NCI-H2227 (cell line): ENCODE results near the gene EML4.

Experiments
- DNase-seq: peaks from one replicate; lab custom pipeline; 2025; ENCODE audit not compliant: unreplicated experiment; lab: John Stamatoyannopoulos, UW

The EML4 gene

DNA sequence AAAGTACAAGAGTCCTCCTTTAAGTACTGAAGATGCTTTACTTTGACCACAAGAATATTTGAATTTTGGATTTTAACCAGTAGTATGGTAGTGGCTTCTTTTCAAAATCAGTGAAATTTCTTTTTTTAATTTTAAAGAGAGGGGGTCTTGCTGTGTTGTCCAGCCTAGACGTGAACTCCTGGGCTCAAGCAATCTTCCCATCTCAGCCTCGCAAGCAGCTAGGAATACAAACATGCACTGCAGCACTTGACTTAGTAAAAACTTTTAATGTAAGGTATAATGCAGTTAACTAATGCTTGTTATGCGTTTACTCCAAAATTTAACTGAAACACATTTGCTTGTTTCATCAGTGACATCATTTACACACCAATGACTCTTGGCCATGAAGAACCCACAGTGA is 49.6 kb downstream of the EML4 start:
- no peak for DNase-seq

DNA sequence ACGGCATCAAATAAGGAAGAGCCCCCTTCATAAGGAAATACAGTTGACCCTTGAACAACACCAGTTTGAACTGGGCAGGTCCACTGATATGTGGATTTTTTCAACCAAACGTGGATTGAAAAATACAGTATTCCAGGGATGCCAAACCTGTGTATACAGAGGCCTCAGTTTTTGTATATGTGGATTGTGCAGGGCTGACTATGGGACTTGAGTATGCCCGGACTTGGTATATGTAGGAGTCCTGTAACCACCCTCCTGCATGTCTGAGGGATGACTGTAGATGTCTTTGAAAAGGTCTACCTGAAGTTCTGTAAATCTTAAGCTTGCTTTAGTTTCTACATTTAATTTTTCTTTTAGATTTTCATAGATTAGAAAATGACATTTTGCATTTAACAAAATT is 50.0 kb downstream of the EML4 start:
- DNase-seq, result no peak

DNA sequence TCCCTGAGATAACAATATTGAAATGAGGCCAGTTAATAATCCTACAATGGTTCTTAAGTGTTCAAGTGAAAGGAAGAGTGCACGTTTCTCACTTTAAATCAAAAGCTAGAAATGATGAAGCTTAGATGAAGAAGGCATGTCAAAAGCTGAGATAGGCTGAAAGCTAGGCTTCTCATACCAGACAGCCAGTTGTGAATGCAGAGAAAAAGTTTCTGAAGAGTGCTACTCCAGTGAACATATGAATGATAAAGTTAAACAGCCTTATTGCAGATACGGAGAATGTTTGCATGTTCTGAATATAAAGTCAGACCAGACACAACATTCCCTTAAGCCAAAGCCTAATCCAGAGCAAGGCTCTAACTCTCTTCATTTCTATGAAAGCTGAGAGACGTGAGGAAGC is 51.4 kb downstream of the EML4 start:
- DNase-seq, result no peak

DNA sequence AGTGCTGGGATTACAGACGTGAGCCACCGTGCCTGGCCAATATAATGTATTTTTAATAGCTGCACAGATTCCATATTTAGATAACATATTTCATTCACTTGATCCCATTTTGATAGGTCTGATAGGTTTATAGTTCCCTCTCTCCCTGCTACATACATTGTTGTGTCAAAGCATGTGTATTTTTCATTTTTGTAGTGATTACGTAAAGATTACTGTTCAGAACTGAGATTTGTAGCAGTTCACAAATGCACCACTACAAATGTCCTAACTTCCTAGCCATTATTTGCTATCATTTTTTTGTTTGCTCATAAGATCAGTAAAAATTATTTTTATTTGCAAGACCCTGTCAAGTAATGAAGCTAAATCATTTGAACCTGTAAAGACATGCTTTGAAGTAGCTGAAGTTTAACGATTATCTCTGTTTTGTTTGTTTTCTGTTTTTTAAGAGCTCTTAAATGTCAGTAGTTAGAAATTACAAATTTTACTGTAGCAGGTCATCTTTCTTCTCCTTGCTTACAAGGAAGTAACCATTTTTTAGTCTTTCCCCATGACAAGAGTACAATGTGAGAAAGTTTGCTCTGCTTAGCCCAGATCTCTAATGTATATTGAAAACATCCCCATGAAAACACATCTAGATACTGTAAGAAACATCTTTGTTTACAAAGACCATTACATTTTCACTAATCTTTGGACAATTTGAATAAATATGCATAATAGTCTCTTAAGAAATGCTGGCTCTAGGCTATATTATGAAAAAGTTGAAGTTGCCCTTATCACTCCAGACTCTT is 54.1 kb downstream of the EML4 start:
- no peak for DNase-seq

DNA sequence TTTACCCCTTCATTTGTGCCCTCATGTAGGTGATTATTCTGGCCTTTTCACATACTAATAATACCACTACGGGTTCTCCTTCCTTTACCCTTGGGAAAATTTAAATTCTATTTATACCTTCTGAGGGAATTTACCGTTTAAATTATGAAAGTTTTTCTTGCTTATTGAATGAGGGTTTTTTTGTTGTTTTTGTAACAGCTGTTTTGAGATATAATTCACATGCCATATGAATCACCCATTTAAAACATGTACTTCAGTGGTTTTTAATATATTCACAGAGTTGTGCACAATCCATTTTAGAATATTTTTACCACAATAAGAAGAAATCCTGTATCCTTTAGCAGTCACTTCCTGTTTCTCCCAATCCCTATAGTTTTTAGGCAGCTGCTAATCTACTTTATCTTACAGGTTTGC is 54.7 kb downstream of the EML4 start:
- no peak for DNase-seq

DNA sequence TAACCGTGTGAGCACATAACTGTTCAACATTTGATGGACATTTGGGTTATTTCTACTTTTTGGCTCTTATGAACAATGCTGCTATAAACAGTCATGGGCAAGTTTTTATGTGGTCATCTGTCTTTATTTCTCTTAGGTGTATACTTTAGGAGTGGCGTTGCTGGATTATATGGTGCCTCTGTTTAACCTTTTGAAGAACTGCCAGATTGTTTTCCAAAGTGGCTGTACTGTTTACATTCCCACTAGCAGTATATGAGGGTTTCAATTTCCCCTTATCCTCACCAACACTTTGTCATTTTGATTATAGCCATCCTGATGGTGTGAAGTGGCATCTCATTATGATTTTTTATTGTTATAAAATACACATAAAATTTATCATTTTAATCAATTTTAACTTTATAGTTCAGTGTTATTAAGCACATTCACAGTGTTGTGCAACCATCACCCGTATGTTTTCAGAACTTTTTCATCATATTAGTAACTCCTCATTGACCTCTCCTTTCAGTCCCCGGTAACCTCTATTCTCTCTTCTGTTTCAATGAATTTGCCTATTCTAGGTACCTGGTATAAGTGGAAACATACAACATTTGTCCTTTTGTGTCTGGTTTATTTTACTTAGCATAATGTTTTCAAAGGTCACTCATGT is 55.4 kb downstream of the EML4 start:
- DNase-seq, result no peak

DNA sequence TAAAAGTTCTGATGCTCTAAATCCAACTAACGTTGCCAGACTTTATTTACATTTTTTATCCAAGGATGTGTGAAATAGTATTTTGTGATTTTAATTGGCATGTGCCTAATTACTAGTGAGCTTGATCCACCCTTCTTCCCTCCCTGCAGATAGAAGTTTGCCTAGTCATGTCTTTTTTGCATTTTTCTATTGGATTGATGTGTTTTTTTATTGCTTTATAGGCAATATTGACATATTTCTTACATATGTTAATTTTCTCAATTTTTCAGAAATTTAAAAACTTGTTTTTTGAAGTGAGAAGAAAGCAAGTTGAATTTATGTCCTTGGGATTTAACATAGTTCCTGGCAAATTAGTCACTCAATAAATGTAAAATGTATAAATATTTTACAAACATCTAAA is 56.4 kb downstream of the EML4 start:
- DNase-seq, result no peak

DNA sequence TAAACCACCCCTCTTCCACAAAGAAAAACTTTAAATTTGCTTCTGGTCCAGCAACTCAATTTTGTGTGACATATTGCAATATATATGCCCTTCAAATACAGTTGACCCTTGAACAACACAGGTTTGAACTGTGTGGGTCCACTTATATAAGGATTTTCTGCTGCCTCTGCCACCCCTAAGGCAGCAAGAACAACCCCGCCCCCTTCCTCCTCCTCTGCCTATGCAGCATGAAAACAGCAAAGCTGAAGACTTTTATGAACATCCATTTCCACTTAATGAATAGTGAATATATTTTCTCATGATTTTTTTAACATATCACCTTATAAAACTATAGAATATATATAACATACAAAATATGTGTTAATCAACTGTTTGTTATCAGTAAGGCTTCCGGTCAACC is 58.3 kb downstream of the EML4 start:
- no peak for DNase-seq

DNA sequence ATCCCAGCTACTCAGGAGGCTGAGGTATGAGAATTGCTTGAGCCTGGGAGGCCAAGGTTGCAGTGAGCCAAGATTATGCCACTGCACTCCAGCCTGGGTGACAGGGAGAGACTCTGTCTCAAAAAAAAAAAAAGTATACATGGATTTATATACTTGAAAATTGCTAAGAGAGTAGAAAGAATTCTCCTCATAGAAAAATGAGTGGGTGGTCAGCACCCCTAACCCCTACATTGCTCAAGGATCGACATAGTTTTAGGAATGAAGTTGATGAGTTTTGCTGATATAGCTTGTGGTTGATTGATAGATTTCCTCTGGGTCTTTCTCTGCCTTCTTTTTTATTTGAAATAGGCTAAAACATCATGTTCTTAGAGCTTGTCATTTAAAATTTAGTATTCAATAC is 58.9 kb downstream of the EML4 start:
- no peak for DNase-seq

DNA sequence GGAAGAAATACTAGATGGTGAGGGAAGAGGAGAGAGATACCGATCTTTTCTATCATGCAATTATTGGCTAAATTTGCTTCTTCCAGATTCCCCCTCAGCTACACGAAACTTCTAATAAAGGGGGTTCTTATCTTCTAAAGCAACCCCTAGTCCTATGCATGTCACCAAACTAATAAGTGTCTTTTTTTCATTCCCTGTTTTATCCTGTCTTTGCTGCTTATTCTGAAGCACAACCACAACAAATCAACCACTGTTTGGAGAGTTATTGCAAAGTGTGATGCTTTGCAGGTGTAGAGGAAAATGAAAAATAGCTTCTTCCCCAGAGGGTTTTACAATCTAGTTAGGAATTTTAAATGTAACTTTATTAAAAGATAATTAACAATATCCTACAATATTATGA is 60.8 kb downstream of the EML4 start:
- no peak for DNase-seq

DNA sequence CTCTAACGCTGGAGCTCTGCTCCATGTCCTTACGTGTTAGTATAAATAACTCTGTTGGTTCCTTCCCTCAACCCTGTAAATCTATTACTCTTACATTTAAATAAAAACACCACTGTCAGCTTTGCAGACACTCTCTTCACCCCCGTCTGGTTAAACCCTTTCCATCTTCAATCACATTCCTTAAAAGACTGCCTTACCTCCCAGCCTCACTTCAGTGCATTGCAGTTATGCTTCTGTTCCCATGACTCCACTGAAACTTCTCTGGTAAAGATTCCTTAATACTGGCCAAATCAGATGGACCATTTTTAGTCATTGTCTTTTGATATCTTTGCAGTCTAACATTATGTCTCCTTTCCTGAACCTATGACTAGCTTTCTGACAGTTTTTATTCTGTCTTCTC is 61.7 kb downstream of the EML4 start:
- DNase-seq, result no peak

DNA sequence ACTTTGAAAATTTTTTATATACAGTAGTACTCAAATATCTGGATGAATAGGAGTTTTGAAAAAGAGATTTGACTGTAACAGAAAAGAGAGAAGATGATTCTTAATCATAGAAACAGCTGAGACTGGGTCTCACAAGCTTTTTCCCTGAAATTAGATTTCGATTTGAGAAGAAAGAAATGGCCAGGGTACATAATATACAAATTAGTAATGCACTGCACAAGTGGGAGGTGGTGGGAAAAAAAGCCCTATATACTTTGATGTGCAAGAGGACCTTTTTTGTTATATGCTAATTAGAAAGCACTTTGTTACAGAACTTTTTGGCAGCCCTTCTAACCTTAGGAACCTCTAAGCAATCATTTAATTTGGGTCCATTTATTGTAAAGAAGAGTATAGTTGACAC is 62.9 kb downstream of the EML4 start:
- no peak for DNase-seq

DNA sequence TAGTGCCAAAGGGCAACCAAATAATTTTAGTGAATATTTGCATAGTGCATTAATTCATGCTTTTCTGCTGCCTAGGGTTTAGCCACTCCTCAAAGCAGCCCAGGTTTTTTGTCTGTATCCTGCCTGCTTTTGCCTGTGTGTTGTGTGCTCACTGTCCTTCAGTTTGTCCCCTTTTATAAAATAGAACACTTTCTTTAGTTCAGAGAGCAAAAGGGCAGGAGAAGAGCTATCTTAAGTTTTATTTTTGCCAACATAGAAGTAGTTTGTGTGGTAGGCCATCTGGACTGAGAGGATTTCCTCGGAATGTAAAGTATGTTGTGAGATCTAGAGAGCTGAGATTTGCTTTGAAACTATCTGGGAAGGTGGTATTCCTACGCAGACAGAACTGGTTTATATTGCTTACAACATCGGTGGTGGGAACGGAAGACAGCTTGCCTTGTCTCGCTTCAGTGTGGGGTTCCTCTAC is 64.9 kb downstream of the EML4 start:
- no peak for DNase-seq

DNA sequence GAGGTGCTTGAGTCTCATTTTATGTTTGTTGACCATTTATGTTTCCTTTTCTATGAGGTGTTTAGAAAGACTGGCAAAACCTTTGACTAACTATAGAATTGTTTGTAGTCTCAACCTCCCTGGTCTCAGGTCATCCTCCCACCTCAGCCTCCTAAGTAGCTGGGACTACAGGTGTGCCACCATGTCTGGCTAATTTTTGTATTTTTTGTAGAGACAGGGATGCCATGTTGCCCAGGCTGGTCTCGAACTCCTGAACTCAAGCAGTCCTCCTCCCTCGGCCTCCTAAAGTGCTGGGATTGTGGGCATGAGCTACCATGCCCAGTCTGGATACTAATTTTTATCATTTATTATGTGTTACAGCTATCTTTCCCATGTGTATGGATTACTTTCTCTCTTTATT is 67.8 kb downstream of the EML4 start:
- DNase-seq, result no peak

DNA sequence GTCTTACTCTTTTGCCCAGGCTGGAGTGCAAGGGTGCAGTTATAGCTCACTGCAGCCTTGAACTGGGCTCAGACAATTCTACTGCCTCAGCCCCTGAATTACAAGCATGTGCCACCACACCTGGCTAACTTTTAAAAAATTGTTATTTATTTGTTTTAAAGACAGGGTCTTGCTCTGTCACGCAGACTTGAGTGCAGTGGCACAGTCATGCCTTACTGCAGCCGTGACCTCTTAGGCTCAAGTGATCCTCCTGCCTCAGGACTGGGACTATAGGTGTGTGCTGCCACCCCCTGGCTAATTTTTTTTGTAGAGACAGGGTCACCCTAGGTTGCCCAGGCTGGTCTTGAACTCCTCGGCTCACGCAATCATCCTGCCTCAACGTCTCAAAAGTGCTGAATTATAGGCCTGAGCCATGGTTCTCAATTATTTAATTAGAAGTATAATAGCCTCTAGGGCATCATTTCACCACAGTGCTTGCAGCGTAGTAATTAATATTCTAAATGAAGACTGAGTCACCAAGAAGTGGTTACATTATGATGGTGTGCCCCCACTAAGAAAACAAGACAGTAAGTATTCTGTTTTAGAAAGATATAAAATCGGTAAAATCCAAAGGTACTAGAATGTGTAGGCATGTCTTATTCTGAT is 69.6 kb downstream of the EML4 start:
- no peak for DNase-seq

DNA sequence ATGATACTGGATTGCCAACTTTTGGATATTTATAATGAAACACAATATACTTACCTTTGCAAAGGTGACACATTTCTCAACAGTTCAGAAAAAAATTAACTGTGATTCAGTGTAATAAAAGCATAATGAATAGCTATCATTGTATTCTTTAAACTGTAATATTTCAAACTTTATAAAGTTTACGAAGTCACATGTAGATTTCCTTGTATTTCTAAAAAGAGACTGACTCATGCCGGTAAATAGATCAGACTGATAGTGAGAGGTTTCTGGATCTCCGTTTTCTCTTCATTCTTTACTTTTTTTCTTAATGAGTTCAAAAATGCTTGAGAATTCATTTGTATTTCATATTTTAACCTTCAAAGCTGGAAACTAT is 70.1 kb downstream of the EML4 start:
- no peak for DNase-seq

DNA sequence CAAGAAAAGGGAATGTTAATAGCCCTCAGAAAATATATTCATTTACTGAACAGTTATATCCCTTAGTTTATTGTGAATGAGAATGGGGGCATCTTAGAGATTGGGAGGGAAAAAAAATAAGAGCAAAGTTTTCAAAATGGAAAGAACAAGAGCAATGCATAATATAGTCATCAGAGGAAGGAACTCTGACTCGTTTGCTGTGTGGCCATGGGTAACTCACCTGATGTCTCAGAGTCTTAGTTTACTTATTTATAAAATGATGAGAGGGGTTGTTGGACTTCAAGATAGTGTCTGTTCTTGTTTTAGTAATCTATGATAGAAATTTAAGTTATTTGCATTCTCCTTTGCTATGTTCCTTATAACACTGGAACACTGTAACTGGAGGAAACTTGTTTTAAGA is 70.7 kb downstream of the EML4 start:
- no peak for DNase-seq

DNA sequence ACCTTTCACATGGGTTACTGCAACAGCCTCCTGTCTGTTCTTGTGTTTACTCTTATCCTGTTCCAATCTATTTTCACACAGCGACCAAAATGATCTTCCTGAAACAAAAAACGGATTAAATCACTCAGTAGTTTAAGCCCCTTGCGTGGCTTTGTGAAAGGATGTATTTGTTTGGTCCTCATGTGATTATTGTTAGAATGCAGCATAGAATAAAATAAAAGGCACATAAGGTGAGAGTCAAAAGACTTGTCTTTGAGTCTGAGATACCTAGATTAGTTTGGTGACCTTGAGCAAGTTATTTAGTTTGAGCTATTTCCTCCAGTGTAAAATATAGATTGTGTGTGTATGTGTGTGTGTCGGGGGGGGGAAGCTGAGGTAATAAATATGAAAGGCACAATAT is 72.4 kb downstream of the EML4 start:
- DNase-seq, result no peak

DNA sequence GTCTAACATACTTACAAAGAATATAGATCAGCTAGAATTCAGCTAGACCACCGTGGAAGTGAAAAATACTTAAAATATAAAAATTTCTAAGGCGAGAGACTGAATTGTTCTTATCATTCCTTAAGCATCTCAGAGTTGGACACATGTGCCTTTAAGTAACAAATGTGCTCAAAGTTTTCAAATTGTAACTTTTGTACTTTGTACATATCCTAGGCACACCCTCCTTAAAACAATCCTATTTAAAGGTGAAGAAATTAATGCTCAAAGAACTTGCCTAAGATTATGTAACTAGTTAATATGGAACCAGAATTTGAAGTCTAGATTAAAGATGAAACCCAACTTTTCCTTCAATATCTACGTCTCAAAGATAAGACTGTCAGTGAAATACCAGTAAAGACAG is 74.1 kb downstream of the EML4 start:
- no peak for DNase-seq

DNA sequence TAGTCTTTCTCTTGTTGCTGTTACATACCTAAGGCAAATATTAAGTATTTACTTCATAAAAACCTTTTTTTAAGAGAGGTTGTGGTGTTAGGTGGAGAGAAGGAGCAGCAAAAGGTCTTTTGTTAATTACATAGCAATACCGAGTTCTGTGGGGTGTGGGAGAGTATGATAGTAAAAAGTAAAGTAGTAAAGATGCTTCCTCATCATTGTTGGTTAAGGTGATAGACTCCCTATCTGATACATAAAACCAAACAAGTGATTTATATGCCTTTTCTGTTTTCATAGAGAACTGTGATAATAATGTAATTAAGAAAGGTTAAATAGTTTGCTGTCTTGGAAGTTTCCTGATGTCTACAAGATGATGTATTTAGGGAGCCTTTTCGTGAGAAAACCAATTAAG is 75.4 kb downstream of the EML4 start:
- DNase-seq, result no peak

DNA sequence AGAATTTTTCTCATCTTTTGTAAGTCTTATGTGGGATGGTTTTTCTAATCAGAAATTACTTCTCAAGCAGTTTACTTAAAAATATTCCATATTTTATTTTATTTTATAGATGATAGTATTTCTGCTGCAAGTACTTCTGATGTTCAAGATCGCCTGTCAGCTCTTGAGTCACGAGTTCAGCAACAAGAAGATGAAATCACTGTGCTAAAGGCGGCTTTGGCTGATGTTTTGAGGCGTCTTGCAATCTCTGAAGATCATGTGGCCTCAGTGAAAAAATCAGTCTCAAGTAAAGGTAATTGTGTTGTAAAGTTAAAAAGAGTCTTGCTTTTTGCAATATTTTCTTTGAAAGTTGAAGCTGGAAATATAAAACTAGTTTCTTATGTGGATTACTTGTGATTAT is 76.2 kb downstream of the EML4 start:
- no peak for DNase-seq

DNA sequence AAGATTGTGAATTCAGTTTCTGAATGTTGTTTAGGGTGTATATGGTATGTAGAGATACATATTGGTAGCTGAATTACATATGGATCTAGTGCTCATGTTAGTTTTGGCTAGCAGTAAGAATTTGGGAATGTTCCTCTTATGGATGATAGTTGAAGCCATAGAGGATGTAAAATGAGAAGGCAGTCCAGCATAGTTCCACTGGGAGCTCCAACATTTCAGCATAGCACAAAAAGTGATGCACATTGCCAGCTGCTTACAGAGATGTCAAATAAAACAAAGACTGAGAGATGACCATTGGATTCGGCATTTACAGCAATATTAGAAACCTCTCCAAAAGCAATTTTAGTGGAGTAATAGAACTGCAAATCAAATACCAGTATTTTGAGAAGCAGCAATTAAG is 77.4 kb downstream of the EML4 start:
- DNase-seq, result no peak
